Thoracic aorta (tissue), 2 donors: ENCODE results near the gene YKT6. TPM values are rescaled to one million over a fixed set of nuclear protein-coding genes. Genes with fewer than 3 reads are reported as not detected.
"Not testable (repeated sequence)": the region's sequence is repeated elsewhere in the genome, so short reads cannot be mapped to it uniquely, and the experiment has no call there.

Source experiments
- ATAC-seq: fragments of 150-250 bp; one replicate; pipeline ENCODE4 v1.8.0; 2017; ENCODE audit warnings: low read depth; ENCODE audit not compliant: insufficient number of reproducible peaks, low FRiP score
- DNase-seq: peaks from one replicate; pipeline ENCODE4 v3.0.0-alpha.2; 2020; ENCODE audit warnings: low spot score
- H3K27ac ChIP-seq, 2 donors: fragments of 200-600 bp; sonication (generic); 1 replicate in 1 of 2; 2 replicates in 1 of 2; pipeline ENCODE4 v1.5.1; 2016; ENCODE audit warnings: mild to moderate bottlenecking in 2 of 2, moderate library complexity in 2 of 2
- H3K27me3 ChIP-seq: fragments of 200-600 bp; sonication (generic); replicated peaks from 2 replicates; pipeline ENCODE4 v1.6.0; 2016; ENCODE audit warnings: mild to moderate bottlenecking; ENCODE audit not compliant: insufficient read depth
- H3K36me3 ChIP-seq: fragments of 200-600 bp; sonication (generic); one replicate; pipeline ENCODE4 v1.5.1; 2016
- H3K4me1 ChIP-seq, 2 donors: fragments of 200-600 bp; sonication (generic); 1 replicate in 1 of 2; 2 replicates in 1 of 2; pipeline versions ENCODE4 v1.5.1 to v1.6.0; 2016; ENCODE audit warnings: low read depth in 2 of 2, mild to moderate bottlenecking in 1 of 2; ENCODE audit not compliant: control insufficient read depth in 1 of 2
- H3K4me3 ChIP-seq: fragments of 200-600 bp; sonication (generic); 2 replicates; pipeline ENCODE4 v1.5.1; 2016; ENCODE audit warnings: mild to moderate bottlenecking
- H3K9me3 ChIP-seq: fragments of 200-600 bp; sonication (generic); 2 replicates; pipeline ENCODE4 v1.5.1; 2016
- total RNA-seq, 2 donors: library from RNA; depleted of rRNA; stranded (reverse); fragments of >200 nt; gene quantifications; one replicate each; pipeline versions ENCODE4 v1.1.0 to v1.2.3, GENCODE V29; 2016
- TF ChIP-seq, protein P1 (sequence below): fragments of 200-600 bp; sonication (generic); IDR thresholded peaks from one replicate; pipeline ENCODE4 v1.5.1; 2019; ENCODE audit warnings: antibody characterized with exemption

The YKT6 gene
- total RNA-seq, 2 donors from 2014 or later, result 62.0 to 69.6 TPM

DNA sequence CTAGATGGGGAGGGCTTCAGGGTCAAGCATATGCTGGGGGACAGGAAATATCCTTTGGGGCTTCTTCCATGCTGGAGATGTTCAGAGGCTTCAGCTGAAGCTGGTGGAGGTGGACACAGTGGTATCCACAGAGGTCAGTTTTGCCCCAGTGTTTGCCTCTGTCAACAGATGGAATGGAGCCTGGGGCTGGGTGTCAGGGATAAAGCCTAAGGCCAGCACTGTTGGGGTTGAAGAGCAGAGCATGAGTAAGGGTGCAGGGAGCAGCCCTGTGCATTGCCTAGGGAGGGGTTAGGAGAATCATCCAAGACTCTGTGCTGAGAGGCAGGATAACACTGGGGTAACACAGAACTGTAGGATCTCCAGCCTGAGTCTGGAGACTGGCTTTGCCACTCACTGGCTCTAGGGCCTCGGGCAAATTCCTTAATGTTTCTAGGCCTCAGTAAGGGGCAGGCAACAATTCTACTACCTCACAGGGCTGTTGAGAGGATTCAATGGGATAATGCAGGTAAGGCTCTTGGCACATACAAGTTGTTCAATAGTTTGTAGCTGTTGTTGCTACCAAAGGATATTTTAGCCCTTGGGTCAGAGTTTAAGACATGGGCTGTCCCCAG is 37.9 kb upstream of the YKT6 start:
- no peaks in the 10 kb centered on the region for H3K9me3 ChIP-seq
- TF ChIP-seq, protein P1, sequence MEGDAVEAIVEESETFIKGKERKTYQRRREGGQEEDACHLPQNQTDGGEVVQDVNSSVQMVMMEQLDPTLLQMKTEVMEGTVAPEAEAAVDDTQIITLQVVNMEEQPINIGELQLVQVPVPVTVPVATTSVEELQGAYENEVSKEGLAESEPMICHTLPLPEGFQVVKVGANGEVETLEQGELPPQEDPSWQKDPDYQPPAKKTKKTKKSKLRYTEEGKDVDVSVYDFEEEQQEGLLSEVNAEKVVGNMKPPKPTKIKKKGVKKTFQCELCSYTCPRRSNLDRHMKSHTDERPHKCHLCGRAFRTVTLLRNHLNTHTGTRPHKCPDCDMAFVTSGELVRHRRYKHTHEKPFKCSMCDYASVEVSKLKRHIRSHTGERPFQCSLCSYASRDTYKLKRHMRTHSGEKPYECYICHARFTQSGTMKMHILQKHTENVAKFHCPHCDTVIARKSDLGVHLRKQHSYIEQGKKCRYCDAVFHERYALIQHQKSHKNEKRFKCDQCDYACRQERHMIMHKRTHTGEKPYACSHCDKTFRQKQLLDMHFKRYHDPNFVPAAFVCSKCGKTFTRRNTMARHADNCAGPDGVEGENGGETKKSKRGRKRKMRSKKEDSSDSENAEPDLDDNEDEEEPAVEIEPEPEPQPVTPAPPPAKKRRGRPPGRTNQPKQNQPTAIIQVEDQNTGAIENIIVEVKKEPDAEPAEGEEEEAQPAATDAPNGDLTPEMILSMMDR, result no peak
- no peak for ATAC-seq
- H3K4me3 ChIP-seq, result no peak overlapping the region
- no peak for DNase-seq
- no peaks in the 10 kb centered on the region for H3K27me3 ChIP-seq
- H3K36me3 ChIP-seq, result no peaks in the 10 kb centered on the region
- H3K27ac ChIP-seq, result no peak overlapping the region
- H3K4me1 ChIP-seq, result no peaks in the 10 kb centered on the region

DNA sequence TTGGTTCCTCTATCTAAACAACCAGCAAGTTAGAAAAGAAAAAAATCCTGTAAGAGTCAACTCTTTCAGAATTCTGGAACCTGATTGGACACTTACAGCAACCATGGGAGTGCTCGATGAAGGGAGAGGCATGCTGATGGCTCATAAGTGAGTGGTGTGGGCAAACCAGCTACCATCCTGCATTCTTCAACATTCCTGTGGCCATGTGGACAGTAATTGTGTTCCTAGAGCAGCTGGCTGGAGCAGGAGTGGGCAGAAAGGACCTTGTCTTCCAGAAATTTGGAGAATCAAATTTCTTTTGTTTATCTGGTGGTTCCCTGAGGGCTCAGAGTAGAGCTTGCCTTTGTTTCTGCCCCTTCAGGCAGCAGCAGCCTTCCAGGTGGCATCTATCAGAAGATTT is 37.2 kb upstream of the YKT6 start:
- Histone ChIP-seq H3K36me3 (no peaks in the 10 kb centered on the region), H3K9me3 (no peaks in the 10 kb centered on the region), H3K27ac (no peak overlapping the region), H3K4me3 (no peak overlapping the region), H3K27me3 (no peaks in the 10 kb centered on the region), H3K4me1 (no peaks in the 10 kb centered on the region)
- no peak for DNase-seq
- no peak for ATAC-seq
- TF ChIP-seq, protein P1, result no peak

DNA sequence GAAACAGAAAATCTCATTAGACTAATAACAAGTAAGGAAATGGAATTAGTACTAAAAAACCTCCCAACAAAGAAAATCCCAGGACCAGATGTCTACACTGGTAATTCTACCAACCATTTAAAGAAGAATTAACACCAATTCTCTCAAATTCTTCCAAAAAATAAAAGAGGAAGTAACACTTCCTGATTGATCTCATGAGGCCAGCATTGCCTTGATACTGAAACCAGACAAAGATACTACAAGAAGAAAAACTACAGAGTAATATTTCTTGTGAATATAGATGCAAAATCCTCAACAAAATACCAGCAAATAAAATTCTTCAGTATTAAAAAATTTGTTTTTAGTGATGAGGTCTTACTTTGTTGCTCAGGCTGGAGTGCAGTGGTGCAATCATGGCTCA is 32.9 kb upstream of the YKT6 start:
- Histone ChIP-seq H3K36me3 (no peaks in the 10 kb centered on the region), H3K4me3 (no peak overlapping the region), H3K27me3 (no peaks in the 10 kb centered on the region), H3K9me3 (no peaks in the 10 kb centered on the region), H3K4me1 (no peaks in the 10 kb centered on the region), H3K27ac (no peak overlapping the region)
- TF ChIP-seq, protein P1, result no peak
- DNase-seq (no peak), ATAC-seq (no peak)

DNA sequence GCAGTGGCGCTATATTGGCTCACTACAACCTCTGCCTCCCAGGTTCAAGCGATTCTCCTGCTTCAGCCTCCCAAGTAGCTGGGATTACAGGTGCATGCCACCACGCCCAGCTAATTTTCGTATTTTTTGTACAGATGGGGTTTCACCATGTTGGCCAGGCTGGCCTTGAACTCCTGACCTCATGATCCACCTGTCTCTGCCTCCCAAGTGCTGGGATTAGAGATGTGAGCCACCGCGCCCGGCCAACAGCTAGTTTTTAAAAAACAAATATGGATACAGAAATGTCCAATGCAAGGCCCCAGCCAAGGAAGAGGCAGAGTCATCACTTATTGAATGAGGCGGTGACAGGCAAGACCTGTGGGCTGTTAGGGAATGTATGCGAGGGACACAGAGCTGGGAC is 28.9 kb upstream of the YKT6 start:
- DNase-seq, ATAC-seq: not testable (repeated sequence)

DNA sequence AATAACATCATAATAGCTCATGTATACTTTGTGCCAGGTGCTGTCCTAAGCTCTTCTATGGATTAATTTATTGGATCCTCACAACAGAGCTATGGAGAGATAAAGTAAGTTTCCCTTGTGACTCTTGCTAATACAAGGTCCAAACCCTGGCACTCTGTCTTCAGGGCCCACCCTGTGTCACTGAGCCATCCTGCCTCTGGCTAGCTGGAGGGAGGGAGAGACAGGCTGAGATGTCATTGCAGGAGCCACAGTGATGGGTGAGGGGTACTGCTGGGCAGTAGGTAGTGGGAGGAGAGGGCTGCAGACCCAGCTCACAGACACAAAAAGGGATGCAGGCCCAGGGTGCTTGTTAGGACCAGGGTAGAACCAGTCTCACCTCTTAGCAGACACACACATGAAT is 28.4 kb upstream of the YKT6 start:
- TF ChIP-seq, protein P1, result no peak
- Histone ChIP-seq H3K4me1 (peaks cover 0 to 2% of the 10 kb centered on the region in 2 donors), H3K27ac (no peak overlapping the region), H3K27me3 (no peaks in the 10 kb centered on the region), H3K9me3 (no peaks in the 10 kb centered on the region), H3K4me3 (no peak overlapping the region), H3K36me3 (no peaks in the 10 kb centered on the region)
- ATAC-seq, result no peak
- DNase-seq, result no peak

More for the DNA sequence above, 28.9 kb upstream of the YKT6 start:
- not testable (repeated sequence) for H3K4me3 ChIP-seq, H3K4me1 ChIP-seq, H3K27ac ChIP-seq, H3K9me3 ChIP-seq, H3K27me3 ChIP-seq, H3K36me3 ChIP-seq

DNA sequence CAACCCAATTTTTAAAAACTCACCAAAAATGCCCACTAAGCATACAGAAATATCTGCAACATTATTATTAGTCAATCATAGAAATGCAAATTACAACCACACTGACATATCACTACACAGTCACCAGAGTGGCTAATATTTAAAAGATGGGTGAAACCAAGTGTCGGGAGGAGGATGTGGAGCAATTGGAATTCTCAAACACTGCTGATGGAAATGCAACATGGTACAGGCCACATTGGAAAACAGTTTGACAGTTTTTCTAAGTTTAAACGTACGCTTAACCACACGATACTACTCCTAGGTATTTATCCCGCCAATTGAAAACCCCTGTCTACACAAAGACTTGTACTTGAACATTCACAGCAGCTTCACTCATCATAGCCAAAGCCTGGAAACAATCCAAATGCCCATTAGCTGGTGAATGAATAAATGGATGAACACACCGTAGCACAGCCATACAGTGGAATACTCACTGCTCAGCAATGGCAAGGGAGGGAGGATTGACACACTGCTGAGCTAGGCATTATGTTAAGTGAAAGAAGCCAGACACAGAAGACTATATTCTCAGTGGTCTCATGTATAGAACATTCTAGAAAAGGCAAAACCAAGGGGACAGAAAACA is 27.9 kb upstream of the YKT6 start:
- Histone ChIP-seq H3K4me3 (no peak overlapping the region), H3K36me3 (no peaks in the 10 kb centered on the region), H3K27ac (no peak overlapping the region), H3K4me1 (peaks cover 0 to 7% of the 10 kb centered on the region in 2 donors), H3K27me3 (no peaks in the 10 kb centered on the region), H3K9me3 (no peaks in the 10 kb centered on the region)
- ATAC-seq (no peak), DNase-seq (no peak)
- TF ChIP-seq, protein P1, result no peak
